Measurements from ENCODE around the gene TMEM121. TPM values are rescaled to one million over a fixed set of nuclear protein-coding genes. Genes with fewer than 3 reads are reported as not detected.

TMEM121 gene
- total RNA-seq, 2 donors from 2014 or later = 1.8 to 4.2 TPM

DNA sequence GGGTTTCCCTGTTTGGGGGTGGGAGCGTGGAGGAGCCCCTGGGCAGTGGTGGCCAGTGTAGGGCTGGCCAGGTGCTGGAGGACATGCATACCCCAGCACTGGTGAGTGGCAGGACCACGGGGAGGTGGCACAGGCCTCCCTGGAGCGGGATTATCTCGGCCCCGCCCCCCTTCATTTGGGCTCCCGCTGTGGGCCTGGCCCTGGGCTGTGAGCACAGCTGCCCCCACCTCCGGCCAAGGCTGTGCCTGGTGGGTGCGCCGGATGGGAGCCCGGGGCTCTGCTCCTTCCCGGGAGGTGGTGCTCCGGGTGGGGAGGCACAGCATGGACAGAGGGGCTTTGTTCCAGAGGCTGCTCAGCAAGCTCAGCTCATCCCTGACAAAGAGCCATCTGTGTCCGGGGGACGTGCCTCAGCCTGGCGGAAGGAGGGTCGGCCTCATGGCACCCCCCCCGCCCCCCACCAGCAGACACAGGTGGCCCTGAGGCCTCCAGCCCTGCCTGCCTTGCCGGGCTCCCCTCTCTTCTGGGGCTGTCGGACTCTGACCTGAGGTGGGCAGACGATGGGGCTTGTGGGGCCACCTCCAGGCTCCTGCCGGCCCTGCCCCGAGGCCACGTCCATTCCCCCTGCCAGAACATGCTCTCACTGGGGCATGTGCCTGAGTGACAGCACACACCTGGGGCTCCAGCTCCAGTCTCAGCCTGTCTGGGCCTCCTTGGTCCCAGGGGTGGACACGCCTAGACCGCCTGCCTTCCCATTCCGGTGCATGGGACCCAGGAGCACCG lies 26.9 kb upstream of the TMEM121 start:
- no peaks in the 10 kb centered on the region for H3K9me3 Mint-ChIP-seq
- DNase-seq (ENCODE audit: low spot score) (no peak), ATAC-seq (no peak)
- no peaks in the 10 kb centered on the region for H3K27me3 Mint-ChIP-seq
- H3K4me1 Mint-ChIP-seq (ENCODE audit: low read depth in 2 of 2) = no peaks in the 10 kb centered on the region
- no peak overlapping the region for H3K4me3 Mint-ChIP-seq
- no peak overlapping the region for H3K27ac Mint-ChIP-seq
- H3K36me3 Mint-ChIP-seq = no peaks in the 10 kb centered on the region

DNA sequence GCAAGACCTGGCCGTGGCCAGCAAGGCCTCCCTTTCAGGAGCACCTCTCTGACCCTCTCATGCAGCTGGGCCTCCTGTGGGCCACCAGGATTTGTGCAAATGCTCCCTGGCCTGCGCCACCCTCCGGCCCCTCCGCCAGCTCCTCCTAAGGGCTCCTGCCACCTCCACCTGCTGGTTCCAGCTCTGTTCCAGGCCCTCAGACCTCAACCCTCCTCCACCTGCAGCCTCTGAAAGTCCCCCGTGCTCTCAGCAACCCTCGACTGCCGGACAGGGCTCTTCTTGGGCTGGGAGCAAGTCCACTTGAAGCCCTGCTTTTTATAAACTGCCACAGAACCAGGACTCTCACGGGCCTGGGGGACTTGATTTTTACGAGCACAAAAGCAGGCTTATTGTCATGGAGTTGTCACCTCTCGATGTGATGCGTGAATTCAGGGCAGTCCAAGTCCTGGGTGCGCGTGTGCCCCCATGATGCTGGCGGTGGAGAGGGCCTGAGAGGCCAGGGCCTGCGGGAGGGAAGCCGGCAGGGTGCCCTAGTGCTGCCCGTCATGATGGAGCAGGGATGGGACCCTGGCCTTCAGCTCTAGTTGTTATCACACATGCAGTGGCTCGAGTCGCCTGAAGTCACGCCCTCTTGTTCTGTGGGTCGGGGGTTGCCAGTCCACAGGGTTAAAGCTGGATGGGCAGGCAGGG lies 26.2 kb upstream of the TMEM121 start:
- Mint-ChIP-seq H3K27me3 (no peaks in the 10 kb centered on the region), H3K4me3 (no peak overlapping the region), H3K36me3 (no peaks in the 10 kb centered on the region), H3K9me3 (no peaks in the 10 kb centered on the region), H3K27ac (no peak overlapping the region), H3K4me1 (ENCODE audit: low read depth in 2 of 2) (no peaks in the 10 kb centered on the region)
- ATAC-seq (no peak), DNase-seq (ENCODE audit: low spot score) (no peak)

DNA sequence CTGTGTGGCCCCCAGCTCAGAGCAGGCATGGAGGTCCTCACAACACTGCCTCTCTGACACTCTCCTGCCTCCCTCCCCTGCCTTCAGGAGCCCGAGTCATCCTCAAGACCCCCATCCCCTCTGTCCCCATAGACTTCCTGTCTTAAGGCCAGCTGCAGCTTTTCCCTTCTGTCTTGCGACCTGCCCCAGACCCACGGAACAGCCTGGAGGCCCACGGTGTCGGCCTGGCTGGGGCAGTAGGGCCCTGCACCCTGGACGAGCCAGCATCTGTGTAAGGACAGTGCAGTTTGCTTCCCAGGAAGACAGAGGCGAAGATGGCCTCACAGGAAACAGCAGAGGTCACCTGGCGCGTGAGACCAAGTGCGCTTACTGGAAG lies 25.7 kb upstream of the TMEM121 start:
- no peak for ATAC-seq
- Mint-ChIP-seq H3K9me3 (no peaks in the 10 kb centered on the region), H3K36me3 (no peaks in the 10 kb centered on the region), H3K4me3 (no peak overlapping the region), H3K4me1 (ENCODE audit: low read depth in 2 of 2) (no peaks in the 10 kb centered on the region), H3K27me3 (no peaks in the 10 kb centered on the region), H3K27ac (no peak overlapping the region)
- DNase-seq (ENCODE audit: low spot score) = no peak

DNA sequence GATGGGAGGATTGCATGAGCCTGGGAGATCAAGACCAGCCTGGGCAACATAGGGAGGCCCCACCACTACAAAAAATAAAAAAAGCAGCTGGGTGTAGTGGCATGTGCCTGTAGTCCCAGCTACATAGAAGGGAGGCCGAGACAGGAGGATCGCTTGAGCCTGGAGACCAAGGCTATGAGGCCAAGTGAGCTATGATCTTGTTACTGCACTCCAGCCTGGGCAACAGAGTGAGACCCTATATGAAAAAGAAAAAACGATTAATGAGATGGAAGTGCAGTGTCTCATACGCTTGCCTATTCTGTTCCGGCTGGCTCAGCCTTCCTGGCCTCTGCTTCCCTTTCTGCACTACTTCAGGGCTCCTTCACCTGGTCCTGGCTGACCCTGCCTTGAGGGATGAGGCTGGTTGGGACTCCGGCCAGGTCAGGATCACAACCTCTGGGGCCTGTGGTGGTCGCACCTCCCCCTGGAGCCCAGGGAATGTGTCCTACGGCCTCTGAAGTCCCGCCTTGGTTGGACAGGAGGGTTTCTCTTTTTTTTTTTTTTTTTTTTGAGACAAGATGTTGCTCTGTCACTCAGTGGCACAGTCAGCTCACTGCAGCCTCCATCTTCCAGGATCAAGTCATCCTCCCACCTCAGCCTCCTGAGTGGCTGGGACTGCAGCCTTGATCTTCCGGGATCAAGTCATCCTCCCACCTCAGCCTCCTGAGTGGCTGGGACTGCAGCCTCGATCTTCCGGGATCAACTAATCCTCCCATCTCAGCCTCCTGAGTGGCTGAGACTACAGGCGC lies 24.7 kb upstream of the TMEM121 start:
- DNase-seq (ENCODE audit: low spot score) (no peak), ATAC-seq (no peak)

DNA sequence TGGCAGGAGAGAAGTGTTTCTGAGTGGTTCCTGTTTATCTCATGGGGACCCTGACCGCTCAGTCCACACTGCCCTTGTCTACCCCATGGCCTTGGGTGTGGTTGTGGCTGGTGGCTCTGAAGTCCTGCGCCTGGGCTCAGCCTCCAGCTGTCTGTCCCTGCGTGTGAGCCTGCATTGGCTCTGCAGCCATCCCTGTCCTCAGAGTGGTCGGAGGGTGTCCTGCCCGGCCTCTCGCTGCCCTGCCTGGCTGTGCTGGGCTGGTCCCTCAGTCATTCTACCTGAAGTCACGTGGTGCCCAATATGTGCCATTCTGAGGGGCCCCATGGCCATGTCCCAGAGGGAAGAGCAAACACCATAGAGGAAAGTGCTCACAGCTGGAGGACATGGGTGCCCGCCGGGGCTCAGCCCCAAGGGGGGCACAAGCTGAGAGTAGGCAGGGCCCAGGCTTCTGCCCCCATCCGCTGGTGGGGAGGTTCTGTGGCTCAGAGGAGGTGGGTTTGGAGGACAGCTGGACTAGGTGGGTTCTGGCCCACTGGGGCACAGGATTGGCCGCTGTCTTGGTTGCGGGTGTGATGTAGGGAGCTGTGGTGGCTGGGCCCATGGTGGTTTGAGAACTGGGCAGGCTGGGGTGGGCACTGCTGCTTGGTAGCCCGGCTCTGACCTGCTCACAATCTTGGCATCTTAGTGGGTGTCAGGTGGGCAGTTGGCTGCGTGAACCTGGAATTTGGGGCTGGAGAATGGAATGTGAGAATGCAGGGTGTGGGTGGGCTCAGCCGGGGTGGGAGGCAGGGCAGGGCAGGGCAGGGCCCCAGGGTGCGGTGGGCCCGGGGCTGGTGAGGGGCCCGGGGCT lies 23.7 kb upstream of the TMEM121 start:
- Mint-ChIP-seq H3K27ac (no peak overlapping the region), H3K27me3 (peaks cover 0 to 4% of the 10 kb centered on the region in 2 donors), H3K4me3 (no peak overlapping the region), H3K9me3 (no peaks in the 10 kb centered on the region), H3K36me3 (no peaks in the 10 kb centered on the region), H3K4me1 (ENCODE audit: low read depth in 2 of 2) (no peaks in the 10 kb centered on the region)
- DNase-seq (ENCODE audit: low spot score) (no peak), ATAC-seq (no peak)

More for the DNA sequence above, 24.7 kb upstream of the TMEM121 start:
- Mint-ChIP-seq H3K4me3 (no peak overlapping the region), H3K4me1 (ENCODE audit: low read depth in 2 of 2) (no peaks in the 10 kb centered on the region), H3K27ac (no peak overlapping the region), H3K36me3 (no peaks in the 10 kb centered on the region), H3K27me3 (no peaks in the 10 kb centered on the region), H3K9me3 (no peaks in the 10 kb centered on the region)

DNA sequence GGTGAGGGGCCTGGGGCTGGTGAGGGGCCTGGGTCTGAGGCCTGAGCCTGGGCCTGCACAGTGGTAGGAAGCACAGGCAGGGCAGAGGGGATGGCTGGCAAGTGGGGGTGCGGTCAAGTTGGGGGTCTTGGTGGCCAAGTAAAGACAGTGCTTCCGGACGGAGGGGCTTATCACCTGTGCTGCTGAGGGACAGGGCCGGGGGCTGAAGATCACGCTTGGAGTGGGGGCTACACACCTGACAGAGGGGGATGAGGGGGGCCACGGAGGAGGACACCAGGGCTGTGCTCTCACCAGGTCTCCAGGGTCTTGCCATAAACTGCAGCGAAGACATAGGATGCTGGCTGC lies 23.1 kb upstream of the TMEM121 start:
- H3K27ac Mint-ChIP-seq = no peak overlapping the region
- H3K4me1 Mint-ChIP-seq (ENCODE audit: low read depth in 2 of 2) = no peaks in the 10 kb centered on the region
- no peak for DNase-seq (ENCODE audit: low spot score)

DNA sequence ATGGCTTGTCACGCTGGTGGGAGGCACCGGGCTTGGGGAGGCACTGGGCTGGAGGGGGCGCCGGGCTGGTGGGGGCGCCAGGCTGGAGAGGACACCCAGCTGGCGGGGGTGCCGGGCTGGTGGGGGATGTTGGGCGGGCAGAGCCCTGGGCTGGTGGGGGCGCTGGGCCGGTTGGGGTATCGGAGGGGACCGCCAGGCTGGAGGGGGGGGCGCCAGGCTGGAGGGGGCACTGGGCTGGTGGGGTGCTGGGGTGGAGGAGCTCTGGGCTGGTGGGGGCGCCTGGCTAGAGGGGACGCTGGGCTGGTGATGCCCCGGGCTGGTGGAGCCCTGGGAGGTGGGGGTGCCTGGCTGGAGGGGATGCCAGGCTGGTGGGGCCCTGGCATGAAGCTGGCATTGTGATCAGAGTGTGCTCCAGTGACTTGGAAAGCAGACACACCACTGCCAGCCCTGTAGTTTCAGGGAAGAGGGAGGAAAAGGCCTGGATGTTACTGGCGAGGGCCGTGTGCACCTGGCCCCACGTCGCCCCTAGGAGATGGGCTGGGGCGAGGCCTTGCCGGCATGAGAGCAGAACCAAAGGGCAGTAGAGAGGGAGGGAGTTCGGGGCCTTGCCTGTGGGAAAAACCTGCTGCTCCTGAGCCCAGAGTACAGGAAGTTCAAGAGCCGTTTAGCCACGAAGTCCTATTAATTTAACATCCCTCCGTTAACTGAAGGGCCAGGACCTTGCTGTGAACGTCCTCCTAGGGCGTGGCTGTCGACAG lies 22.3 kb upstream of the TMEM121 start:
- Mint-ChIP-seq H3K27ac (no peak overlapping the region), H3K4me3 (no peak overlapping the region), H3K36me3 (no peaks in the 10 kb centered on the region), H3K9me3 (no peaks in the 10 kb centered on the region), H3K4me1 (ENCODE audit: low read depth in 2 of 2) (no peaks in the 10 kb centered on the region), H3K27me3 (peaks cover 9 to 16% of the 10 kb centered on the region in 2 donors)
- DNase-seq (ENCODE audit: low spot score) (no peak), ATAC-seq (no peak)

More for the DNA sequence above, 23.1 kb upstream of the TMEM121 start:
- Mint-ChIP-seq H3K27me3 (peaks cover 4 to 9% of the 10 kb centered on the region in 2 donors), H3K9me3 (no peaks in the 10 kb centered on the region), H3K36me3 (no peaks in the 10 kb centered on the region), H3K4me3 (no peak overlapping the region)
- ATAC-seq = no peak

DNA sequence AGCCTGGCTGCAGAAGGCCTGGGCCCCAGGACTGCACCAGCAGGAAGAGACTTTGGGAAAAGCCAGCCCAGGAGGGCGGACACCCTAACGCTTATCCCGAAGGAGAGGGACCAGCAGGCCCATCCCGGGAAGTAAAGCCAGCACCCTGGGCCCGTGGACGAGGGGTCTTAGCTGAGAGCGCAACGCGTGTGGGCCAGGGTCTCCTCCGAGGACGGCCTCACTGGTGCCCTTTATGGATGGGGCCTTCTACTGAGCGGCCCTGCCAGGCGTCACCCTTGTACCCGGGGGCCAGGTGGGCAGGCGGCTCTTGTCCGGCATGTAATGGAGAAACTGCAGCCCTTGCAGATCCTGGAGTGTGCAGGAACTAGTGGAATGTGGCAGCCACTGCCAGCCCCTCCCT lies 21.3 kb upstream of the TMEM121 start:
- Mint-ChIP-seq H3K36me3 (no peaks in the 10 kb centered on the region), H3K27me3 (peaks cover 10 to 16% of the 10 kb centered on the region in 2 donors)

DNA sequence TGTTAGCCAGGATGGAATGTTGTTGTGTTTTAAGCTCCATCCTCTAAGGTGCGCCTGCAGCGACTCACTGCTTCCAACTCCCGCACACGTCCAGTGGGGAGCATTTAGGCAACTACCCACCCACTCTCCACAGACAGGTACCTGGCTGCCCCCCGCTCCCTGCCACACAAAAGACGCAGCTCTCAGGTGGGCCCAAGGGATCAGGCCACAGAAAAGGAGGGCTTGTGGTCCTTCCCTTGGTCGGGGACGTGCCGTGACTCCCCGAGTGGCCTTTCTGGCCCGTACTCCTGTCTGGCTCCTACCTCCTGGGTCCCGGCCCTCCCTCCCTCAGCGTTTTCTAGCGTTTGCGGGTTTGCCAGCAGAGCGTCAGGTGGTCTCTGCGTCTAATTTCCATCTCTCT lies 19.1 kb upstream of the TMEM121 start:
- H3K4me3 Mint-ChIP-seq = no peak overlapping the region
- no peaks in the 10 kb centered on the region for H3K4me1 Mint-ChIP-seq (ENCODE audit: low read depth in 2 of 2)
- H3K36me3 Mint-ChIP-seq = no peaks in the 10 kb centered on the region
- ATAC-seq (no peak), DNase-seq (ENCODE audit: low spot score) (no peak)
- no peaks in the 10 kb centered on the region for H3K9me3 Mint-ChIP-seq
- H3K27me3 Mint-ChIP-seq = peaks cover 13 to 23% of the 10 kb centered on the region in 2 donors
- H3K27ac Mint-ChIP-seq = no peak overlapping the region

More for the DNA sequence above, 21.3 kb upstream of the TMEM121 start:
- H3K9me3 Mint-ChIP-seq = no peaks in the 10 kb centered on the region
- no peak overlapping the region for H3K4me3 Mint-ChIP-seq
- no peaks in the 10 kb centered on the region for H3K4me1 Mint-ChIP-seq (ENCODE audit: low read depth in 2 of 2)
- DNase-seq (ENCODE audit: low spot score) (no peak), ATAC-seq (no peak)
- H3K27ac Mint-ChIP-seq = no peak overlapping the region

DNA sequence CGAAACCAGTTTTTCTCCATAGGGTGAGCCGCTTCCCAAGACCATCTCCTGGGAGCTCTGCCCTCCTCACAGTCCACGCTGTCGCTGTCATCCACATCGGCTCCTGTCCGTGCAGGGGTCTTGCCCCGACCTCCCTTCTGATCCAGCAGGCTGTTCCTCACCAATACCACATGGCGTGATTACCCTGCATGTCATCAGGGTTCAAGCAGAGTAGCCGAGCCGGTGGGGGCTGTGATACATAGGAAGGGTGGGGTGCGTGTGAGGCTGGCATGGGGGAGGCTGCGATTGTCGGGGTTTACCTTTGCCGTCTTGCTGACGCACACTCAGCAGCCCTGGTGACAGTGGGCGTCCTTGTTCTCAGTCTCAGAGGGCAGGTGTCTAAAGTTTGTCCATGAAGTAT lies 18.3 kb upstream of the TMEM121 start:
- no peaks in the 10 kb centered on the region for H3K9me3 Mint-ChIP-seq
- H3K27me3 Mint-ChIP-seq = peaks cover 13 to 23% of the 10 kb centered on the region in 2 donors
- DNase-seq (ENCODE audit: low spot score) (no peak), ATAC-seq (no peak)
- no peak overlapping the region for H3K4me3 Mint-ChIP-seq
- H3K27ac Mint-ChIP-seq = no peak overlapping the region
- no peaks in the 10 kb centered on the region for H3K36me3 Mint-ChIP-seq
- no peaks in the 10 kb centered on the region for H3K4me1 Mint-ChIP-seq (ENCODE audit: low read depth in 2 of 2)

DNA sequence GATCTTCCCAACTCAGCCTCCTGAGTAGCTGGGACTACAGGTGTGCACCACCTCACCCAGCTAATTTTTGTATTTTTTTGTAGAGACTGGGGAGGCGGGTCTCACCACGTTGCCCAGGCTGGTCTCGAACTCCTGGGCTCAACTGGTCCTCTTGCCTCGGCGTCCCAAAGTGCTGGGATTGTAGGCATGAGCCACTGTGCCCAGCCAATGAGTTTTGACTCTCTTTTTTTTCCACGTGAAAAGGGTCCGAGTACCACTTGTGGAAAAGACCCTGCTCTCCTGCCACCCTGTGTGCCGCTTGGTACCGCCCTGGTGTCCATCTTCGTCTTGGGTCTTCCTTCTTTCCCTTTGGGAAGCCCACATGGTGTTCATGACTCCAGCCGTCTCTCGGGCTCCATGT lies 17.8 kb upstream of the TMEM121 start:
- peaks cover 13 to 23% of the 10 kb centered on the region in 2 donors for H3K27me3 Mint-ChIP-seq
- H3K4me1 Mint-ChIP-seq (ENCODE audit: low read depth in 2 of 2) = no peaks in the 10 kb centered on the region
- H3K4me3 Mint-ChIP-seq = no peak overlapping the region
- no peak for DNase-seq (ENCODE audit: low spot score)
- no peaks in the 10 kb centered on the region for H3K36me3 Mint-ChIP-seq
- ATAC-seq = no peak
- H3K27ac Mint-ChIP-seq = no peak overlapping the region
- H3K9me3 Mint-ChIP-seq = no peaks in the 10 kb centered on the region

DNA sequence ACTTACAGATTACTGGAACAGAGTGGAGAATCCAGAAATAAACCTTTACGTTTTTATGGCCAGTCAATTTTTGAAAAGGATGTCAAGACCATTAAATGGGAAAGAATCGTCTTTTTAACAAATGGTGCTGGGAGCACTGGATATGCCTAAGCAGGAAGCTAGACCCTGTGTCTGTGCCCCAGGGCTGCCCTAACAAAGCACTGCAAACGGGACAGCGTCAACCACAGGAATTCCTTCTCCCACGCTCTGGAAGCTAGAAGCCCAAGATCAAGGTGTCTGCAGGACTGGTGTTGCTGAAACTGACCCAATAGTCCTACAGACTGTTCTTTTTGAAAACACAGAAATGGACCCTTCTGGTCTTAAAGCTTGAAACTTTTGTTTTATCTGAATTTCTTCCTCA lies 9.3 kb upstream of the TMEM121 start:
- H3K9me3 Mint-ChIP-seq = no peaks in the 10 kb centered on the region
- H3K27me3 Mint-ChIP-seq = peaks cover 19 to 37% of the 10 kb centered on the region in 2 donors
- H3K27ac Mint-ChIP-seq = no peak overlapping the region
- no peaks in the 10 kb centered on the region for H3K36me3 Mint-ChIP-seq
- H3K4me3 Mint-ChIP-seq = no peak overlapping the region
- DNase-seq (ENCODE audit: low spot score) (no peak), ATAC-seq (no peak)
- no peaks in the 10 kb centered on the region for H3K4me1 Mint-ChIP-seq (ENCODE audit: low read depth in 2 of 2)

Measured in natural killer cell treated with Interleukin-12 subunit alpha and Interleukin-12 subunit beta and Interleukin-15 and Interleukin-18, amount 100 ng/mL, for 72 hours (primary cell).